HG02798 (cell line): ENCODE measurements around the gene TMEM269.
"Not testable (repeated sequence)": the region's sequence is repeated elsewhere in the genome, so short reads cannot be mapped to it uniquely, and the experiment has no call there.

ENCODE experiments used
- ATAC-seq: cut with Tn5 transposase; IDR thresholded peaks from one replicate; pipeline ENCODE4 v1.9.1; 2021; ENCODE audit warnings: mild to moderate bottlenecking; ENCODE audit not compliant: unreplicated experiment, poor library complexity

TMEM269 gene

DNA sequence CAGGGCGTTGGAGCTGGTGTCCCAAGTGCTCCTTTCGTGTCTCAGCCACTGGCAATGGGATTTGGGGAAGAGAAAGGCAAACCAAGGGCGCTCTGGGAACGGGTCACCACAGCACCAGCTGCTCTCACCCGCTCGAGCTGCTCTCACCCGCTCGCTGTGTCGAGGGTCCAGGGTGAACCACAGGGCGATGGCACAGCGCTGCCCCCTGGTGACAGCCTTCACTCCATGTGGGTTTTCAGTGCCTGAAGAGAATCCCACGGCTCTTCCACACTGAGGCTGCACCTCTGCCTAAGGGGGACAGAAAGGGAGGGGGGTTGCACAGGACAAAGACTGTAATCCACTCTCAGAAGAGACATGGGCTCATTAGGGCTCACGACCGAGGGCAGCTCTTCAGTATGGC lies 37.7 kb upstream of the TMEM269 start:
- ATAC-seq, result no peak

DNA sequence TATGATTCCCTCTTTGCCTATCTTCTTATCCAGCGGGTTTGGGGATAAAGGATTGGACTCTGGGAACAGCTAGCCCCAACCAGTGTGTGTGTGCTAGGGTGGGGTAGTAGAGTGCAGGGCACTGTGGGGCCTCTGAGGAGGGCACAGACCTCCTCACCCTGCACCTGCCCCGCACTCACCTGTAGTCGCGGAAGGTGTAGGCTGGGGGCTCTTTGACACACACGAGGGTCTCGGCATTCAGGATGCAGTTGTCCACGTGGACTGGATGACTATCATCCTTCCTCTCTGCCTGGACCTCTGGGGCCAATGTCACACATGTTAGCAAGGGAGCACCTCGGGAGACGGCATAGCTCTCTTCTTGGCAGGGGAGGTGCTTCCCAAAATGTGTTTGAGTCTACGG lies 36.8 kb upstream of the TMEM269 start:
- no peak for ATAC-seq

DNA sequence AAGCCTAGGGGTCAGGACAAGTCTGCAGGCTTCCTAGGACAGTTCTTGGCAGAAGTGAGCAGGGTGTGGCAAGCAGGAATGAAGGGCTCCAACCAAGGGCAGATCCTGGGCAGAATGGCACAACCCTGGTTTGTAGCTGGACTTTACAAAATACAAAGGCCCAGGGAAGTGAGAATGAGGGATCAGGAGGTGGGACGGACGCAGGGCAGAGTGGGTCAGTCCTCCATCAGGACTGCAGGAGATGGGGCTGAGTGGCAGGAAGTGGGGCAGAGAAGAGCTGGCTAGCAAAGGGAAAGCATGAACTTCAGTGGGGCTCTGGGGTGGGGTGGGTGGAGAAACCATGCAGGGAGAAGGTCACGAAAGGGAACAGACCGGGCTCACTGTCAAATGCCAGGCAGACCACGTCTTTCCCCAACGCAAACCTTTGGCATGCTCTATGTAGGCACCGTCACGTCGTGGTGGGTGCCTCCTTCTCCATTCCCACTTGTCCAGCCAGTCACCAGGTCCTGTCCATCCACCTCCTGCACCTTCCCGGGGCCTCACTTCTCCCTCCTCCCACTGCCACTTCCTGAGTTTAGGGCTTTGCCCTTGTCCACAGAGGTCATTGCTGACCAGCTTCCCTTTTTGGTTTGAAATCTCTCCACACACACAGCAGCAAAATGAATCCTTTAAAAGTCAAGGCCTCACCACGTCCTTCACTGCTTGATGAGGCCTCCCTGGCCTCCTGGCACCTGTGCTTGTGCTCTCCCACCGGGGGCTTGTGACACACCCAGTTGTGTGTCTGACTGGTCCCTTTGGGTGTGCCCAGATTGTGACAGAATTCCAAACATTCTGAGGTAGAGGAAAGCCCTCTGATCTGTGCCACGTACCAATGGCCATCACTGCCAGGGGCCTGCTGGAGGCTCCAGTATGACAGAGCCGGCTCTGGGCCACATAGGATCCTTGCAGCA lies 36.1 kb upstream of the TMEM269 start:
- no peak for ATAC-seq

DNA sequence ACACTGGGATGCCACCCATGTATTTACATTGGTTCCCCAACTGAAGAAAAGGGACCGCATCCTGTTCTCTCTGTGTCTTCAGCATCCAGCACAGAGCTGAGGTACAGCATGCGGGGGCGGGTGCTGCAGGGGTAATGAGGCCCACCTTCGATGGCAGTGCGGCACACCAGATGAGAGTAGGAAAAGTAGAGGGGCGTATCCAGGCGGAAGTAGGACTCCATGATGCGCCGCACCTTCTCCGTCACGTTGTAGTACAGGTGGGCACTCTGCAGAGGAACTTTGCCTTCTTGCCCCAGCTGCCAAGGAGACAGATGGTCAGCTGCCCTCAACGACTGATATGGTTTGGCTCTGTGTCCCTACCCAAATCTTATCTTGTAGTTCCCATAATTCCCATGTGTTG lies 34.8 kb upstream of the TMEM269 start:
- no peak for ATAC-seq

DNA sequence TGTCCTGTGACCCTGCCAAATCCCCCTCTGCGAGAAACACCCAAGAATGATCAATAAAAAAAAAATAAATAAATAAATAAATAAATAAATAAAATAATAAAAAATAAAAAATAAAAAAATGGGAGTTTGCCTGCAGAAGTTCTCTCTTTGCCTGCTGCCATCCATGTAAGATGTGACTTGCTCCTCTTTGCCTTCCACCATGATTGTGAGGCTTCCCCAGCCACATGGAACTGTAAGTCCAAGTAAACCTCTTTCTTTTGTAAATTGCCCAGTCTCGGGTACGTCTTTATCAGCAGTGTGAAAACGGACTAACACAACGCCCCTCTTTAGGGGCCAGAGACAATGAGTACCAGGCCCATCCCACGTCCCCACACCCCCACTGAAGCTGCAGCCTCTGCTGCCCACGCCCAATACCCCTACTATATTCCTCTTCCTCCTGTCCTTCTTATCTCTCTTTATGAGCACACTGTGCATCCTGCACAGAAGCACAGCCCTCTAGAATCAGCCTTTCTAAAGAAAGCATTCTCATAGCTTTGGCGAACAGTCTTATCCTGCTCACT lies 33.2 kb upstream of the TMEM269 start:
- ATAC-seq, result not testable (repeated sequence)

DNA sequence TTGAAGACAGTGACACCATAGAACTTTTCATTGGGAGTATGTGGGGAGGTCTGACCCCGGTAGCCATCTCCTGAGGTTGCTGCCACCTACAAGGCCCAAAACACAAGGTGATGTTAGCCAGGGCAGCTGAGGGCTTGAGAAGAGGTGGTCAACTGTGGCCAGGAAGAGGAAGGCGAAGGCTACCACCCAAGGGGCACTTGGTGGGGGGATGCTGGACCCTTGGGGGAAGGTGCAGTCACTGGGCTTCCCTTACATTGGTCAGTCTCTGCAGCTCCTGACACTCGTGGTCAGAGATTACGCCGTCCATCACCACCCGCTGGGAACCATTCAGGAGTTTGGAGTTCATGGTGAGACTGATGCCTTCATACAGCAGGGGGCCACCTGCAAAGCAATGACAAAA lies 32.5 kb upstream of the TMEM269 start:
- ATAC-seq, result no peak

DNA sequence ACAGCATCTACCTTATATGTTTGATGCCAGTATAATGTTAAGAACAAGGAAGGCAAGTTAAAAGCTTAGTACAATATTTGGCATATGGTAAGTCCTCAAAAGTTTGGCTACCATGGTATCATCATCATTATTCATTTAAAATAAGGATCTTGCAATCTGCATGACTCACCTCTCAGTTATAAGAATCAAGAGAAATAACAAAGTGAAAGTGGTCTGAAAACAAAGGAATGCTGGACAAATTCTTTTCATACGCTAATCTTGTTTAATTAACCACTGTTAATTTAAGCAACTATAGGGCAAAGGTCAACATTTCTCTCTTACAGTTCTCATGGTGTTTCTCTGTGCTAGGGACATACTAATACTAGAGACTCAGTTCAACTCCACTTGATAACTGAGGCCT lies 31.7 kb upstream of the TMEM269 start:
- ATAC-seq, result no peak

DNA sequence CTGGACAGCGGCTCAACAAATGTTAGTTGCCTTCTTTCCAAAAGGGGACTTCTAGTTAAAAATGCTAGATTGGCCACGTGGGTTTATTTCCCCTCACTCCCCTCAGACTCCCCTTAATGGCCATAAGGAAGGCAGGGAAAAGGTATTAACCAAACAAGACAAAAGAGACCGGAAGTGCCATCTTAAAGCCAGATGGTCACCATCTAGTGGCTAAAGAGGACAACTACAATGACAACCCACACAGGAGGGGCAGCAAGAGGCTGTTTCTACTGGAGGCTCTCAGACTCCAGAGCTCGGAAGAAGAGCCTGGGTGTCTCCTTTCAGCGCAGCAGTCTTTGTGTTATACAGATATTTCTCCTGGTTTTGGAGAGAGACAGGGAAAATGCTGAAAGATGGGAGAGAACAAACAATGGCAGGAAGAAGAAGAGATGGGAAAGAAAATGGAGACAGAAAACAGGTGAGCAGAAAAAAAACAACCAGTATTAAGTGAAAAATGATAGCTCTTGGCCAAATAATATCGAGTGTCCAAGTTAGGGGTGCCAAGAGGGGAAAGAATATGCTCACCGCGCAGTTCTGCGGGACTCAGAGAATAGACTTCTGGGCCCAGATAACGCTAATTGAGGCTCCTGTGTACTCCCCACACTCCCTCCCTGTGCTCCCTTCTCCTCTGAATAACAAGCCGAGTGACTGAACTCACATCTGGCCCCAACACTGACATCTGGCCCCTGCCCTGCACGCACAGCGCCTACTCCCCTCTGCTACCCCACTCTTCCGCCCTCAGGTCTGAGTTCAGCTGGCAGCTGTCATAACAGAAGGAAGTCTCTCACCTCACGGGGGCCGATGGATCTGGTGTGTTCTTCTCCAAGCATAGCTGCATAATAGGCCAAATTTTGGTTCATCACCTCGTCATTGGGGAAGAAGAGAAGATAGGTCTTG lies 27.6 kb upstream of the TMEM269 start:
- no peak for ATAC-seq

DNA sequence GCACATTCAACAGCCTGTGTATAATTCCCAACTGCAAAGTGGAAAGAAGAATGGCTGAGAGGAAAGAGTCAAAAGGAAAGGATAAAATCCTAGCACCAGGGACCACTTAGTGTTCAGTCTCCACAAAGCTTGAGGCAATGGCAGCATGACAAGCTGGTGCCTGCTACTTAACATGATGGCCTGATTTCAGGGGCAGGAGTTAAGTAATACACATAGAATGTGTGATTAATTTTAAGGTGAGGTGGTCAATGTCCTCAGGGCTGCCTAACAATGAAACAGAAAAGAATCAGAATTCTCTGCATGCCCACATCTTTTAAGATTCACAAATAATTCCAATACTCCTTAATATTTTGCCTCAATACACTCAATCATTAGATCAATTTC lies 26.9 kb upstream of the TMEM269 start:
- no peak for ATAC-seq

DNA sequence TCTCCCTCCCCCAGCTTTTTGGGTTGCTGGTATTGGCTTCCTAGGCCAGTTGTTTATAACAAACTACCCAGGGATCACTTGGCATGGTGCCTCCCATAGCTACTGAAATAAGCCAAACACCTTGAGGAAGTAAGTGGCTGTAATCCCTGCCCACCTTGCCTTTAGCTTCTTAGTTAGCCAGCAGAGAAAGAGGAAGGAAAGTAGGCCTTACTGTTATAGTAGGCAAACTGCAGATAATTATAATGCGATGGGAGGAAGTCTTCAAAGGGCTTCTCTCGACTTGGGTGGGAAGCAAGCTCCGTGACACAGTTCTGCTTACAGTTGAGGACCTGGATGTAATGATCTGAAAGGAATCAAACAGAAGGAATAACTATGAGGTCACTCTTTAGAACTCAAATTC lies 26.1 kb upstream of the TMEM269 start:
- no peak for ATAC-seq

DNA sequence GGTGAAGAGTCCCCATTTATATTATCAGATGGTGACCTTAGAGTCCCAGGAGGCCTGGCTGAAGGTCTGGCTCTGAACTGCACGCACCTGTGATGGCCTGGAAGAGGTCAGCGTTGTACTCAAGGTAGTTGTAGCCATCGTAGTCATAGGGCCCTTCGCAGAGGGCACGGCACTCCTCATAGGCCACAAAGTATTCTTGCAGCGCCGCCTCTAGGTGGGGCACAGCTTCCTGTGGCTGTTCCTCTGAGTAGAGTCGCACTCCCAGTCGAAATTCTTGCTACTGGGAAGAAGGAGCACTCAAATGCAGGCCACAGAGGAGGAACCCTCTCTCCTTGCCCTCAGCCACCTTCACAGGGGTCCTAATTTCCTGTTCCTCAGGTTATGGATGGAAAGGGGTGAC lies 25.7 kb upstream of the TMEM269 start:
- no peak for ATAC-seq

DNA sequence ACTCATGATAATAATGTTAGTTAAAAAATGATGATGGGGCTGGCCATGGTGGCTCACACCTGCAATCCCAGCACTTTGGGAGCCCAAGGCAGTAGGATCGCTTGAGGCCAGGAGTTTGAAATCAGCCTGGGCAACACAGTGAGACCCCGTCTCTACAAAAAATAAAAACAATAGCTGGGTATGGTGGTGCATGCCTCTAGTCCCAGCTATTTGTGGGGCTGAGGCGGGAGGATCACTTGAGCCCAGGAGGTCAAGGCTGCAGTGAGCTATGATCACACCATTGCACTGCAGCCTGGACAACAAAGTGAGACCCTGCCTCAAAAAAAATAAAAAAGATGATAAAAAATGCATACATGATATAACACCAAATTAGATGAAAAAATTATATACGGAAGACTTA lies 23.2 kb upstream of the TMEM269 start:
- no peak for ATAC-seq

DNA sequence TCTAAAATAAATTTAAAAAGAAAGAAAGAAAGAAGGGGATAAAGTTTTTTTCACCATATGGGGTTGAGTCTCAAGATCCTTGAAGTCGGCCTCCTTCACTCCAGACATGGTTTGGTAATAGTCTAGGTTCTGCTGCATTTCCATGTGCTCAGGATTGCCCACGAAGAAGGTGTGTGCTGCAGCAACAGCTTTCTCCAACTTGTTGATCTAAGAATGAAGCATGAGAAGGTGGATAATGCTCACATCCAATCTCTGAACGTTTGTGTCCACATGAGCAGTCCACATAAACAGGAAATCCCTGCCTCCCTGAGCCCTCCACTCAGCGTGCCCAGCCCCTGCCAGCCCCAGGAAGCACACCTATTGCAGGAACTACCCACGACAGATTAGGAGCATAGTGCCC lies 22.5 kb upstream of the TMEM269 start:
- no peak for ATAC-seq

DNA sequence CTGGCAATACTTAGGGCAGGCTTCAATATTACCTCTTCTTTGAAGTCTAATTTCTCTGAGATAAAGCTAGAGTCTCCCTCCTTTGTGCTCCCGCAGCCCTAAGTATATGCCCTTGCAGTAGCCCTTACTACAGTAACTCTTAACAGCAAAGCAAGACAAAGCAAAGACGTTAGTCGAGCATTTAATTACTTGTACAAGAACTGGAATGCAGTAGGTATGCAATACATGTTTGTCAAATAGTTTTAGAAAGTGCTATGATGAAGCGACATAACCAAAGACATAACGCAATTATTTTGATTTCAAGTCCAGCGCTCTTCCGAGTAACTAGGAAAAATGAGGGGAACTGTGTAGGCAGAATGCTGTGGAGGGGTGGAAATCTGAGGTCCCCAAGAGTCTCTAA lies 19.5 kb upstream of the TMEM269 start:
- no peak for ATAC-seq

DNA sequence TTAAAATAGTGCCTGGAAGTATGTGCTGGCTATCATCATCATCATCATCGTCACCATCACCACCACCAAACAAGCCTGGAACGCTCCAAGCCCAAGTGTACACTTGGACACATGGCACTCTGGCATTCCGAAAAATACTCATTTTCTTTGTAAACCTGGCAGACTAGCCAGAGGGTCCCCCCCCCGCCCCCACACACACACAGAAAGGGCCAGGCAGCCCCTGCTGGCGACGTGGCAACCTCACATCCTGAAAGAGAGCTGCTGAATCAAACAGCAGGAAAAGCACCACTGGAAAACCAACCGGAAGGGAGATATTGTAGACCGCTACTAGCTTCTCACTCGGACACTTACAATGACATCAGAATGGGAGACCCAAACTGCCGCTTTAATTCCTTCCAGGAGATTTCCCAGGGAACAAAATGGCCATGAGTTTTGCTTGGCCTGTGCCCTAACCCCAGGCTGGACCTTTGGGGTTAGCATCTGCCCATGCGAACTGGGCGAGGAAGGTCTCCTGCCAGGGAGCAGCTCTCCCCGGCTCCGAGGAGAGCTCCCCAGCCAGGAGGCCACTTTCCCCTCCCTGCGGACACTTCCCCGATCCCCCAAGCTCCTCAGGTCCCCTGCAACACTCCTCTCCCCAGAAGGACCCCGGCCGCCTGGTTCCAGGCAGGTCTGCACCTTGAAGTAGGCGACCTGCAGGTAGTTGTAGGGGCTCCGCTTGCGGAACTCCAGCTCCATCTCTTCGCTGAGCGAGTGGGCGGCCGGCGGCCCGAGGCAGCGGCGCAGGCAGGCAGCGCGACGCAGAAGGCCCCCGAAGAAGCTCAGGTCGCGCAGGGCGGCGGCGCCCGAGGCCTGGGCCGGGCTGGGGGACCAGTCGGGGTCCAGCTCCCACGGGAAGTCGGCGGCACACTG lies 18.7 kb upstream of the TMEM269 start:
- ATAC-seq, result peak; percentile 16

DNA sequence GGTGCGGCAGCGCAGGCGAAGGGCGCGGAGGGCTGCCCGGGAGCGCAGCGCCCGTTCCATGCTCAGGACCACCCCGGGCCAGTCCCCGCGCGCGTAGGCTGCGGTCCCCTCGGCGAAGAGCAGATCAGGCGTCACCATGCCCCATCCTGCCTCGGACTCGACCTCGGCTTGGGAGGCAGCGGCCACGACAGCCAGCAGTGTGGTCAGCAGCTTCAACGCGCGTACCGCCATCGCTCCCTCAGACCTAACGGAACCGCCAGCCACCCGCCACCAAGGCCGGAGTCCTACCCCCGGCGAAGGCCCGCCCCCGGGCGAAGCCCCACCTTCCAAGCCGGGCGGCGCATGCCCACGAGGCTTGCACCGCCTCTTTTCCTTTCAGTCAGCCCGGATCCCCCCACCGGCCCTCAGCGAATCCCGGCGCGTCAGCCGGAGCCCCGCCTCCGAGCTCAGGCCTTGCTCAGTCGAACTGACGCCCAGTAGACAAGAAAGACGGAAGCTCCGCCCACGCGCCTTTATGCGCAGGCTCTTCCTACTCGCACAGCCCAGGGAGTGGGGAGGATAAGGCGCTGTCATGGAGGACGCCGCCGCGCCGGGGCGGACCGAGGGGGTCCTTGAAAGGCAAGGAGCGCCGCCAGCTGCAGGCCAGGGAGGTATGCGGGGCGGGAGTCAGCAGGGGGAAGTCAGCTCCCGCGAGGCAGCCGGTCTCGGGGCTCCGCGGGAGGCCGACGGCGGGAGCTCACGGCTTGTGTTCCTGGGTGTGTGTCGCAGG lies 17.9 kb upstream of the TMEM269 start, which contains the start of the genes C1orf50 and P3H1:
Gene C1orf50, plus strand, starts transcription at position 509 of the 769 bp plus-strand sequence. Its CDS starts 63 bp downstream, at position 572.
Gene P3H1, minus strand, starts transcription at position 288 of the 769 bp plus-strand sequence. Its CDS starts 57 bp downstream, at position 231.
- ATAC-seq, result peak; percentile 94

DNA sequence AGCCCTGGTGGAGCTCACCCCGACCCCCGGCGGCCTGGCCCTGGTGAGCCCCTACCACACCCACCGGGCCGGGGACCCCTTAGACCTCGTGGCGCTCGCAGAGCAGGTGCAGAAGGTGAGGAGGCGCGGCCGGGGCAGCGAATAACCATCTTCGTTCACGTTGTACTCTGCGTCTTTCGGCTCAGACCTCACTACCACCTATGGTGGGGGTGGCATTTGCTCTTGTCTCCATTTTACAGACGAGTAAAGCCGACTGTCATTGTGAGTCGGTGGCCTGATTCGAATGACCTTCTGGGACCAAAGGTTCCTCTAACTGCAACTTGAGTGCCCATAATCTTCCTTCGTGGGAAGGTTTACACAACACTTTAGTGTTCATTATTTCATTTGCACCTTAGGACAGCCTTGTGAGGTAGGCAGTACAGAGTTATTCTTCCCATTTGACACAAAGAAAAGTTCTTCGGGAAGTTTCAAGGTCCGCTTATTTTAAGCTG lies 17.2 kb upstream of the TMEM269 start:
- no peak for ATAC-seq

DNA sequence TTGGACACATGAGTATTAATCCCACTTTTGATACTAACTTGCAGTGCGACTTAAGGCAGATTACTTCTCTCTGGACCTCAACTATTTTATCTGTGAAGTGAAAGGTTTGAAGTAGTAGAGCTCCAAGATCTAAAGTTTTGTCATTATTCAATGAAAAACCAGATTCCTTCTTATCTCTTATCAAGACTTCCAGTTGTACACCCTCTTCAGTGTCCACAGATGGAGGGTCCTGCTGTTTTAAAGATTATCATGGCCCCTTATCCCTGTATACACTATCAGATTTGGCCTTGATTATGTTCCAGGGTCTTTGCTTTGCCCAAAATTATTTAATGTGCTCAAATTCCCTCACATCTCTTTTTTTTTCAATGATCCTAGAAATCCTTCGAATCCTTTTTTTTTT lies 16.6 kb upstream of the TMEM269 start:
- no peak for ATAC-seq

DNA sequence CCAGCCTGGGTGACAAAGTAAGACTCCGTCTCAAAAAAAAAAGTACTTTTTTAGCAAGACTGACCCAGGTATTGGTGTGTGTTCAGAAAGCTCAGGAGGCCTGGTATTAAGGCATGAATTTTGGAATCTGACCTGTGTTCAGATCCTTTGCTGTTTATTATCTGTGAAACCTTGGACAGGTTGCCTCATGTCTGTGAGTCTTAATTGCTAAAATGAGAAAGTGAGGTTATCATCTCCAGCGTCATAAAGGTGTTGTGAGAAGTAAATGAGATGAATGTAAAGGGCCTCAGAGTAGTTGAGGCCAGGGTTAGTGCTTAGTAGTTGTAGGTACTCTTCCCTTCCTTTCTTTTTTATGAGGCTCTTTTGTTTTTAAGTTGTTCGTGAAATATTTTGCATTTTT lies 15.0 kb upstream of the TMEM269 start:
- ATAC-seq, result no peak
